ENCODE results near the gene MOB2.

Gene MOB2

DNA sequence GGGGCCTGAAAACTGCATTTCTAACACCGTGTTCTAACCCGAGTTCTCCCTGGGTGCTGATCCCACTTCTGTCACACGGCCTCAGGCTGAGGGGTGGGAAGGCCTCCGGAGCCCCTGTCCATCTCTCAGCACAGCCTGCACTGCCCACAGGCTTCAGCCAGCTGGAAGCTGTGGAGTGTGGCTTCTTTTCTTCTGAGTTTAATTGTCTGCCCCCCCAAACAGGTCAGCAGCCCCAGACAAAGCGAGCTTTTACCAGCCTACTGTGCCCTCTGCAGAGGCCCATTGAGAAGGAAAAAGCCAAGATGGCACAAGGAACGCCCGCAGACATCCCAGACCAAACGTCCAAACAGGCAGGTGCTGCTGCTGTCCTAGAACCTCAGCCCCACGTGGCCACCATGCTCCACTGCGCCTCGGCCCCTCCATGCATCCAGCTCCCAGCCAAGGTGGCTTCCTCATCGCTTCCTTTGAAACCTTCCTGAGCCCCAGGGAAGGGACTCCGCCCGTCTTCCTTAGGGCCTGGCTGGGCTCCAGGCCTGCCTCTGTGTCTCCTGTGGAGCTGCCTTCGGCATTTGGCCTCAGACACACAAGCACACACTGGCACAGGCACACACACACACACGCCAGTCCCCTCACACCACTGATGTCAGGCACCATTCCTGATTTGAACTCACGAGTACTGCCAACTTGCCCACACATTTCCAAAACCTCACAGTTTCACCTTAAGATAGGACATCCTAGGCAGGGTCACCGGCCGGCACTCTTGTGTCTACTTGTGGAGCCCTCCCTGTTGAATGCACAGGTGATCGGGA is 1.7 kb downstream of the MOB2 start:
- DNase-seq = no peak

DNA sequence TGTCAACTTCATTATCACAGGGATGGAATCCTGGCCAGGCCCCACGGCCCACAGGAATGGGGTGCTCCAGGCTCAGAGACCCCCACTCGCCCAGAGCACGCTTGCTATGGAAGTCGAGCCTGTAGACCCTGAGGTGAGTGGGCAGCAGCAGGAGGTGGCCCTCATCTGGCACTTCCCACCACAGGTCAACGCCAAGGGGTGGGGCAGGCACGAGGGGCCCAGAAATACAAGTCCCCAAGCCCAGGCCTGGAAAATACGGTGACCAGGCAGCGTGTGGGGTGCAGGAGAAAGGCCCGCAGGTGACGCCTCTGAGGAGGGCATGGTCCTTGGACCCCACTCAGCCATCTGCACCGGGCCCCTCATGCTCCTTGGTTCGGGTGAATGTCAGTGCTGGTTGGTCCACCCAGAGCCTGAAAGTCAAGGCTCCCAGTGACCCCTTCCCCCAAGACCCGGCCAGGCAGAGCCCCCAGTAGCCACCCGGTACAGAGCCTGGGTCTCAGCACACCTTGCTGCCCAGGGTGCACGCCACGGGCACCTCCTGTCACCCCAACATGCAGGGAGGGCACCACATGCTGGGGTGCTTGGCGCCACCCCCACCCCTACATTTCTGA is 2.4 kb downstream of the MOB2 start:
- DNase-seq = no peak

DNA sequence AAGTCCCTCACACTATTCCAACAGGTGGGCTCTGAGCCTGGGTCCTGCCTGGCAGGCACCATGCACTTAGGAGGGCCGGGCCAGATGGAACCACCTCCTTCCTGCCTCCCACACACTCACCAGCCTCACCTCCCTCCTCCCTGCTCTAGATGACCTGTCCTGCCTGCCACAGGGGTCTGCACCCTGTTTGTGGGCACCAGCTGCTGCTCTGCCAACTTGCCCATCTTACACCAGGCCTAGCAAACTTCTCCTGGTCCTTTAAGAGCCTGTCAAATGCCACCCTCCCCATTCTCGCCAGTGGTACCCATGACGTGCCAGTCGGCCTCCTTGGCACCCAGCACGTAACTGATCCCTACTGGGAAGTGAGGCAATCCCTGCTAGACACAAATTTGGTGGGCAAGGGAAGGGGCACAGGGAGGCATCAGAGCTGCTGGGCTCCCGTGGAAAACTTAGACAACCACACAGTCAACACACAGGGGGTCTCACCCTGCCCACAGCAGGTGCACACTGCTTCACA is 3.1 kb downstream of the MOB2 start:
- no peak for DNase-seq

DNA sequence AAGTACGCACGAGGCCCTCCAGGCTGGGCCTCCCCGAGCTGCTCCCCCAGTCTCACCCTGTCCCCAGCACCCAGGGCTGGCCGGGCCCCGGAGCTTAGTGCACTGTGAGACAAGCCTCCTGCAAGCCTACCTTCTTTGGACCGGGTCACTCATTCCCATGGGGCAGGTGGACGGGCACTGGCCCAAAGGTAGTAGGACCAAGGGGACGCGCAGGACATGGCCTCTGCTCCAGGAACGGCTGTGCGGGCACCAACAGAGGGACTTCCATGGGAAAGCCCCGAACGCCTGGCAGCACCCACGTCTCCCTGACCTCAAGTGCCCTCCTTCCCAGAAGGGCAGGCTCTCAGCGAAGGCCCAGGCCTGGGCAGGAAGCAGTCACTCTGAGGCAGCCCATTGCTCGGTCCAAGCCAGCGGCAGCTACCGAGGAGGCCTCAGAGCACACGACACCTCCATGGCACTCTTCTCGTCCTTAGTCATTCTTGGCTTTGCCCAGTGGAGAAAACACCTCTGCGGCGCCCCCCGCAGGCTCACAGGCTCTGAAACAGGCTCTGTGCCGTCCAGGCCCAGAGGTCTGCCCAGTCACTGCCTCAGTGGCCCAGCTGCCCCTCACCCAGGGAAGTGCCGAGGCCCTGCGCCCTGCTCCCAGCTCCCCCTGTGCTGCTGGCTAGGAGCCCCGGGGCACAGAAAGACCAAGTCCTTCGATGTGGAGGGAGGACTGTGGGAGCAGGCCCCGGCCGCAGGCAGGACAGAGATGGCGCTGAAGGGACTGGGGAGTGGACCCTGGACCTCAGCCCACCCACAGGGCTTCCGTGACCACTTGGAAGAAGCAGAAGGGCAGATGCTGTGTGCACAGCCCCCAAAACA is 3.8 kb downstream of the MOB2 start:
- no peak for DNase-seq

DNA sequence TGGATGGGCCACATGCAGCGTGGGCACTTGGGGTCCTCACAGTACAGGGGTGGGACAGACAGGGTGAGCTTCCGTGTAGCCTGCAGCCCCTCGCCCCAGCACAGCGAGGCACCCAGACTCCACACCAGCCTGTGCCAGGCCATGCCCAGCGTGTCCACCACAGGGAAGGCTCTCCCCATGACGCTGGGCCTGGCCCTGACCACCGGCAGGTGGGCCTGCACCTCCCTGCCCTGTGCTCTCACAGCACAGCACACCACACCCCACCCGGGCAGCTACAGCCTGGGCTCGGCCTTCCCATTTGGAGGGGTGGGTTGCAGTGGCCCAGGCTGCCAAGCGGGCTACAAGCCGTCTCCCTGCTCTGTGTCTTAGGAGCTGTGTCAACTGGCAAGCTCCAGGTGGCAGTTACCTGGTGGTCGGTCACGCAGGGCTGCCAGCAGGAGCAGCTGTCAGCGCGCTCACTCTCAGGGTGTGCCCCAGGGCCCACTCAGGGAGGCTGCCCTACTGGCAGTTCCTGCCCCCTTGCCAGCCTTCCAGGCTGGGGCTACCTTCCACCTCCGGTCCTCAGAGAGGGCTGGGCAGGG is 4.6 kb downstream of the MOB2 start:
- no peak for DNase-seq

DNA sequence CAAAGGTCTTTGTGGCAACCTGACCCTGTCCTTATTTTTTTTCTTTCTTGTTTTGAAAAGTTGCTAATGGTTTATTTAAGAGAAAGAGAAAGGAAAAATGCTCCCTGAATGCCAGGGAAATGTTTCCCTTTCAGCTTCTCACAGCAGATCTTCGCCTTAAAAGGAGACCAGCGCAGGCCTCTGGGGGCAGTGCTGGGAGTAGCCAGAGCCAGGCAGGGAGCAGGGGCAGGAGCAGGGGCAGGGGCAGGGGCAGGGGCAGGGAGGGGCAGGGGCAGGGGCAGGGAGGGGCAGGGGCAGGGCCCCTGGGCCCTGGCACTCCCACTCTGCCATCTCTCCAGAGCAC is 5.1 kb downstream of the MOB2 start:
- no peak for DNase-seq

DNA sequence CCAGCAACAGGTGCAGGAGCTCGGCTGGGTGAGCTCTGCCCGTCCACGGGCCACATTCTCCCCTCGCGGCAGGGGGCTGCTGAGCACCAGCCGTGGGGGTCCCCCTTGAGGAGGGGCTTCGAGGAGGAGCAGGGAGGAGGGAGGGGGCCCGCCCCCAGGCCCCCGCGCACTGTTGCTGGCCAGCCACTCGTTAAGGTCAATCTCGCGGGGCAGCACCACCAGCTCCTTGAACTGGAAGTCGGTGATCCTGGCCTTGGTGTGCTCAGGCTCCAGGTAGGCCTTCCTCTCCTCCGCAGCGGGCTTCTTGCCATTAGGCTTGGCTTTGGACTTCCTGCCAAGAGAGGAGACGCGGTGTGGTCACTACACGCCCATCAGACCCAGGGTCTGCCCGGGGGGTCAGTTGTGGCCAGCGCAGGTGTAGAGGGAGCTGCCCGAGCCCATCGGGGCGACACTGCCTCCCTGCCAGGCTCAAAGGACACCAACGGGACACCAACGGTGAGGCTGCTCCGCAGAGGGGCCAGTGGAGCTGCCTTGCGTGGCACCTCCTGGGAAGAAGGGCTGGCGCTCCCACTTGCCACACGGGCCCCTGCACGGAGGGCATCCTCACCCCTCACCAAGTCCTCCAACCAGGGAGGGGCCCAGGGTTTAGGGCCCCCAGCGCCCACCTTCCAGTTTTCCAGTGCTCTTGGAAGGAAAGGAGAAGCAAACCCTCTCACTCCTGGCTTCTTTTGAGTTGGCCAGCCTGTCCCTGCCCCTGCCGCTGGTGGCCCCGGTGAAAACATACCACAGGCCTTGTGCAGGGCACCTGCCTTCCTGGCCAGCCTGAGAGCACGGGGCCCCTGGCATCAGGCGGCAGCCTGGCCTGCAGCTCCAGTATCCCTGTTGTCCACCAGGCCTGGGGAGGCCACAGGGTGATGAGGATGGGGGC is 5.8 kb downstream of the MOB2 start:
- no peak for DNase-seq

DNA sequence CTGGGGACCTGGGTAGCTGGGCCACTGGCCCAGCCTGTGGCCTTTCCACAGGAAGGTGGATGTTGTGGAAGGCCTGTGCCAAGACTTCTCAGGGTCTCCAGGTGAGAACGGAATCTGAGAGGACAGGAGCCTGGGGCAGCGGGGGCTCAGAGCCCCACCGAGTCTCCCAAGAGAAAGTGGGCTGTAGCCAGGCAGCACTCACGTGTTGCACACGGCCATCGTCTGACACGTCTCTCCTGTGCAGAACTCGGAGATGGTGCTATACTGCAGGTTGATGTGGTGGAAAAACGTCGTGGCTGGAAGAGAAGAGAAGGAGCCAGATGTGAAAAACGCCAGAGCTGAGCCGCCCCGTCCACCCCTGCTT is 6.4 kb downstream of the MOB2 start:
- DNase-seq = no peak

DNA sequence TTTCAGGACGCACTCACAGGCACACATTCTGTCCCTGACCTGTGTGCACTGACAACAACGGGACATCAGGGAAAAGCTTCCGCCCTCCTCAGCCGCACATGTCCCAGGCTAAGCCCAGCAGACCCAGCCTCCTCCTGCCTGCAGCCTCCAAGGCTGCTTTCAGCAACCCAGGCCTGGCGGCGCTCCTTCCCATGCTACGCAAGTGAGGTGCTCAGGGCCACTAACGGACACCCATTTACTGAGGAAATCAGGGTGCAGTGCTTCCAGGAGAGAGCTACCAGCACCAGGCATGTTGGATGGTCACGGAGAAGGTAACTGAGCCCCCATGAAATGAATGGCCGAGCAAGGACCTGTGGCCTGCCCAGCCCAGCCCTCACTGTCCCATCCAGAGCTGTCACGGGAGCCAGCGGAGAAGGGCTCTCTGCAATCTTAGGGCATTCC is 6.9 kb downstream of the MOB2 start:
- no peak for DNase-seq

DNA sequence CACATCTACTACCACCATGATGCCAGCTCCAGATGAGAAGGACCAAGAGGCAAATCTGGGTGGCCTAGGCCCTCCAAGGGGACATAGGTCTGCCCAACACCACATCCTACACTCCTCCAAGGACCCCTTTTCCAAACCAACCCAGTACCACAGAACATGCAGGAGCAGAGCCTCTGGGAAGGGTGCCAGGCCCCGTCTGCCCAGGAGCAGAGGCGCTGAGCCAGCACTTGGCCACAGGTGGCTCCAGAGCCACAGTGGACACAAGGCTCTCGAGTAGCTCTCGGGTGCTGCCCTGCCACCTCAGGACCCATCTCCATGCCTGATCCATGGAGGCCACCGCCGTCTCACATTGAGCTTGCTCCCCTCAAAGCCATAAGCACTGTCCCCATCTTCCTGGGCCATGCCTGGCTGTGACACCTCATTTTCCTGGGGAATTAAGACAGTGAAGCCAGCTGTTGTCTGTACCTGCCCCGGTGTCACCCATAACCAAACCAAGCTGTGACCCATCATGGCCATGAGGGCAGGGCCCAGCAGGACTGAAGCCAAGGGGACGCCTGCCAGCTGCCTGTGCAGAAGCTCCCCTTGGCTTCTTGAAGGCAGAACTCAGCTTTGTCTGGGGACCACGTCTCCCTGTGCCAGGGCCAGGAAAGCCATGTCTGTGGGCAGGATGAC is 7.4 kb downstream of the MOB2 start:
- DNase-seq = no peak

DNA sequence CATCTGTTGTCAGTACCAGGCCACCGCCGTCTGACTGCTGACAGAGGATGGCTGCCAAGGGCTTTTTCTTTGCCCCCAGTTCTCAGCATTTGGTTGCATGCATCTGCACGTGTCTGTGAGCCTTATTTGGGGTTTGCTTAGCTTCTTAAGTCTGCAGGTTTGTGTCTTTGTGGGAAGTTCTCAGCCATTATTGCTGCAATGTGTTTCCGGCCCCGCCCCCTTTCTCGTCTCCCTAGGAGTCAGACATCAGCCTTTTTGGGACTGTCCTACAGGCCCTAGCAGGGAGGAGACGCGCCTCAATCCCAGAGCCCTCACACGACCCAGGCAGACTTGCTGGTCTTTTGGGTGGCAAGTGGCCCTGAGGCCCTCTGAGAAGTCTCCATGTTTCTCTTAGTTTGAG is 8.0 kb downstream of the MOB2 start:
- no peak for DNase-seq

DNA sequence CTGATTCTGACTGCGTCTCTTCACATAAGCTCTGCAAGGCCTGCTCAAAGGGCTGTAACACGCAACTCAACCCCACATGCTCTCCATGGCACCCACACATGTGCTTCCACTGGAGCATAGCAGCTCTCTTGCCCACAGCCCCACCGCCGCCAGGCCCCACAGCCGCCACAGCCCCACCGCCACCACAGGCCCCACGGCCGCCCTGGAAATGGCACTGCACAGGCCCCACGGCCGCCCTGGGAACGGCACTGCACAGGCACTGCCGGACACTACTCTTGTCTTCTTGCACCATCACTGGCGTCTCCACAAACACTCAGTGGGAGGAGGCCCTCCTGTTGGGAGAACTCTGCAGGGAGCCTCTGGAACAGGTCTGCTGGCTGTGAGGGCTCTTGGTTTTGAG is 8.6 kb downstream of the MOB2 start:
- no peak for DNase-seq

DNA sequence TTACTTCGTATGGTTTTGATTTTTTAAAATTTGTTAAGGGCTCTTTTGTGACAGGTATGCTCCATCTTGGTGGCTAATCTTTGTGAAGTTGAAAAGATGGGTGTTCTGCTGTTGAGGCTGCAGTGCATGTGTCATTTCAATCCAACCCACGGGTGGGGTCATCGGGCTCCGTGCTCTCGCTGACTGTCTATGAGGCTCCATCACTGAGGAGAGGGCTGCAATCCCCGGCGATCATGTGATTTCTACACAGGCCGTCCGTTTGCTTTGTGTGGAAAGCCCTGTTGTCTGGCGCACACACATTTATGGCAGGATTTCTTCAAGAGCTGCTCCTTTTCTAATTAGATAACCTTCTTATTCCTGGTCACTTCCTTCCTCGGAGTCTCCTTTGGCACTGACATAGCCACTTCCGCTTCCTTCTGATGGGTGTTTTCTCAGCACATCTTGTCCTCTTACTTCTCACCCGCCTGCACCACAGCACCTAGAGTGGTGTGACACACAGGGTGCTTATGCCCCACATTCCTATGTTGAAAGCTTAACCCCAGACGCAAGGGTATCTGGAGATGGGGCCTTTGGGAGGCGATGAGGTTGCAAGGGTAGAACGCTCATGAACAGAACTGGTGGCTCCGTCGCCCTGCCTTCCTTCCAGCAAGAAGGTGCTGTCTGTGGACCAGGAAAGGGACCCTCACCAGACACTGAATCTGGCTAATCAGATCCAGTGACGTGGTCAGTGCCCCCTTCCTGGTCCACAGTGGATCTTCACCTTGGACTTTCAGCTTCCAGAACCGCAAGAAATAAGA is 9.4 kb downstream of the MOB2 start:
- DNase-seq = no peak

DNA sequence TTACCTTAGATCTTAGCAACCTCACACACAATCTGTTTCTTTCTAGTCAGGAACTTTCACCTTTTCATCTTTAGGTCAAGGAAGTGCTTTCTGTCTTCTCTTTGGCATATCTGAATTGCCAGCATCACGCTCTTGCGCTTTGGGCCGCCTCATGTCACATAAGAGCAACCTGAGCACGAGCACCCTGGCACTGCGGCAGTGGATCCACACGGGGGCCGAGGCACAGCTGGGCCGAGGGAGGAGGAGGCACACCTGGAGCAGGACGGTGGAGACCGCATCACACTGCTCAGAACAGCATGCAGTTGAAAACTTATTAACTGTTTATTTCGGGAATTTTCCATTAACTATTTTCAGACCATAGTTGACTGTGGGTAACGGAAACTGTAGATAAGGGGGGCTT is 10.7 kb downstream of the MOB2 start:
- DNase-seq = no peak

DNA sequence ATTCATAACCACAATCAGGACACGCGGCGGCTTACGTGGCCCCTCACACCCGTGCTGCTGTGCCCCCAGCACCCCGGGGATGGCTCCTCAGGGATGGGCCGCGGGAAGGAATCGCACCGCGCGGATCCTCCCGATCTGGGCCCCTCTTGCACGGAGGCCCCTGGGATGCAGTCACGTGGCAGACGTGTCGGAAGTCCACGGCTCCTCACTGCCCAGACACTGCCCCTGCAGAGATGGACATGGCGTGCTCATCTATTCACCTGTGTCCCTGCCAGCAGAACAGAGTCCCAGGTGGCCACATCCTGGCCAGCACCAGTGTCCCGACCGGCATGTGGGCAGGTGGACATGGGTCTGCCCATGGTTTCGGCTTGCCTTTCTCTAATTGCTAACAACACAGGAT is 12.8 kb downstream of the MOB2 start:
- no peak for DNase-seq

DNA sequence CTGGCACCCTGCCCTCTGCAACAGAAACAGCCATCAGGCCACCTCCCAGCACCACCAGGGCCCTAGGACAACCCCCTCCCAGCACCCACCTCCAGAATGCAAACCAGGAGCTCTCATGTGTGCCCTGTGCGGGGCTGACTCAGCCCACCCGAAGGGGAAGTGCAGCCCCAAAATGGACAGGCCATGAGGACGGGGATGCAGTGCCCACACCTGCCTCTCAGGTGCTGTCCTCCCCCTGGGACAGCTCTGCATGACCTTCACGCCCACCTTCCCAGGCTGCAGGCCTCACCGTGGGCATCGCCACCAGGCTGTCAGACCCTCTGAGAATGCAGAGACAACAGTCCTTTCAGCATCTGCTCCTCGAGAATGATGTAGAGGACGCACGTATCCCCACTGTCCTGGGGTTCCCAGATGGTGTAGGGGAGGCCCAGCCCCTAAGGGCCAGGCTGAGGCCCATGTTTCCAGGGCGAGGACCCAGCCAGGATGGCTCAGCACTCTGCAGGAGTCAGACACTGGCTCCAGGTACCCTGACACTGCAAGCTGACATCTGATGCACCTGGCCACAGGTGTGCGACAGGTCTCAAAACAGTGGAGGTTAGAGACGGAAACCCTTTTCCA is 13.5 kb downstream of the MOB2 start:
- no peak for DNase-seq

DNA sequence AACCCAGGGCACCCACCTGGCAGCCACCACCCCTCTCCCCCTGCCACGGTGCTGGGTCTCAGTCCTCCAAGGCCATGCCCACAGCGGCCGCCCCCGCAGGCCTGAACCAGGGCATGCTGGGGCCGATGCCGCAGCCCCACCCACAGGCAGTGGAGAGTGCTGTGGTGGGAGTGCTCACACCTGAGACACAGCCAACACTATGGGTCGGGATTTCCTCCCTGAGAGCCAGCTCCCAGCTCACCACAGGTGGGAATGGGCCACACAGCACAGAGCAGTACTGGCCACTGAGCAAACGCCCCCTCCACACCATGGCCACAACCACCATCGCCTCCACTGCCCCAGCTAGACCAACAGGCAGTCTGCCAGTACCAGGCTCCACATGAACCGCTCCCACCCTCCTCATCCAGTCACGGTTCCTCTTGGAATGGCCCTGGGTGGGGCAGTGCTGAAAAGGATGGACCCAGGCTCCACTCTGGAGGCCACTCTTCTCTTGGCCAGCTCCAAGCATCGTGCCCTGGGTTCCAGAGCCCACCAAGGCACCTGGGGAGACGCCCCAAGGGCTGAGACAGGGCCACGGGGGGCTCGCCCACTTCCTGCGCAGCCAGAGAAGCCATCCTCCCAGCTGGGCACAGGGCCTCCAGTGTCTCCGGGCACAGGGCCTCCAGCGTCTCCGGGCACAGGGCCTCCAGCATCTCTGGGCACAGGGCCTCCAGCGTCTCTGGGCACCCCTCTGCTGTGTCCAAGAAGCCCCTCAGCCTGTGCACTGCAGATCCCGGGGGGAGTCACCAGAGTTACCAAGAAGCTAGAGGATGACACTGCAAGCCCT is 14.2 kb downstream of the MOB2 start:
- DNase-seq = no peak

DNA sequence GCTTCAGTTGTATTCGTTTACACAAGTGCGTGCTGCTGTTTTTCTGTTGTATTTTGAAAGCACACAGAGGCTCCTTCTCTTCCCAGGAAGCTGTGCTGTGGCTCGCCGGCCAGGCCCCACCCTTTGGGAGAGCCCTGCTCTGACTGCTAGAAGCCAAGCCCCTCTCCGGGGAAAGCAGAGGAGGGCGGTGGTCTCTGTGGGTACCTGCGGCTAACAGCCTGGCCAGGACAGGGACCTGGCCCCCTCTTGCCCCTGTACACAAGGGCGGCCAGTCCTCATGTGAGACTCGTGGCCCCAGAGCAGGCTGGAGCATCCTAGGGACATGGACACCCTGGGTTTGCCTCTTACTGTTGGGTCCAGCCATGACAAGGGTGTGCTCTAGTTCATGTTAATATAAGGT is 14.8 kb downstream of the MOB2 start:
- DNase-seq = no peak

All from activated T-cell treated with anti-CD3 and anti-CD28 coated beads, Interleukin-2, amount 50 U/mL, for 48 hours (primary cell).